ENCODE data around the gene ZNF565.

DNA sequence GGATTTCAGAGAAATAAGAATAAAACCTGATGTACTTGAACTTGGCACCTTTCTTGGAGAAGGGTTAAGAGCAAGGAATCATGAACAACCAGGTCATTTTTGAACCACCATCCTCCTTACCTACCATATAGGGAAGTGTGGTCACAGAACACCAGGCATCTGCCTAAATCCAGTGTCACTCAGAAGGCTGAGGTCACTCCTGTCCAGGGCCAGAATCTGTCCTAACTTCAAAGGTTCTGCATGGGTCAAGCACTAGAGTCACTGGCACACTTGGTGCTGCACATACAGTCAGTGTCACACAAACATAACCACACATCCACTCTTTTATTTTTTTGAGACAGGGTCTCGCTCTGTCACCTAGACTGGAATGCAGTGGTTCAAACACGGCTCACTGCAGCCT lies 1.6 kb downstream of the ZNF565 start:
- TF ChIP-seq ZBTB7A (CRISPR knock-in tag; IDR thresholded peaks at IDR 0.05) (no peak), TCF7L2 (IDR thresholded peaks at IDR 0.05; ENCODE audit: low read depth, low read length) (no peak), EP300 (IDR thresholded peaks at IDR 0.05; ENCODE audit: low read depth in 2 of 2, low read length in 2 of 2) (no peak), EP300 (CRISPR knock-in tag; IDR thresholded peaks at IDR 0.05; ENCODE audit: borderline replicate concordance) (no peak)
- TF ChIP-seq, protein P1, sequence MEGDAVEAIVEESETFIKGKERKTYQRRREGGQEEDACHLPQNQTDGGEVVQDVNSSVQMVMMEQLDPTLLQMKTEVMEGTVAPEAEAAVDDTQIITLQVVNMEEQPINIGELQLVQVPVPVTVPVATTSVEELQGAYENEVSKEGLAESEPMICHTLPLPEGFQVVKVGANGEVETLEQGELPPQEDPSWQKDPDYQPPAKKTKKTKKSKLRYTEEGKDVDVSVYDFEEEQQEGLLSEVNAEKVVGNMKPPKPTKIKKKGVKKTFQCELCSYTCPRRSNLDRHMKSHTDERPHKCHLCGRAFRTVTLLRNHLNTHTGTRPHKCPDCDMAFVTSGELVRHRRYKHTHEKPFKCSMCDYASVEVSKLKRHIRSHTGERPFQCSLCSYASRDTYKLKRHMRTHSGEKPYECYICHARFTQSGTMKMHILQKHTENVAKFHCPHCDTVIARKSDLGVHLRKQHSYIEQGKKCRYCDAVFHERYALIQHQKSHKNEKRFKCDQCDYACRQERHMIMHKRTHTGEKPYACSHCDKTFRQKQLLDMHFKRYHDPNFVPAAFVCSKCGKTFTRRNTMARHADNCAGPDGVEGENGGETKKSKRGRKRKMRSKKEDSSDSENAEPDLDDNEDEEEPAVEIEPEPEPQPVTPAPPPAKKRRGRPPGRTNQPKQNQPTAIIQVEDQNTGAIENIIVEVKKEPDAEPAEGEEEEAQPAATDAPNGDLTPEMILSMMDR (CRISPR knock-in tag; IDR thresholded peaks at IDR 0.05): no peak
- TF ChIP-seq, protein P2, sequence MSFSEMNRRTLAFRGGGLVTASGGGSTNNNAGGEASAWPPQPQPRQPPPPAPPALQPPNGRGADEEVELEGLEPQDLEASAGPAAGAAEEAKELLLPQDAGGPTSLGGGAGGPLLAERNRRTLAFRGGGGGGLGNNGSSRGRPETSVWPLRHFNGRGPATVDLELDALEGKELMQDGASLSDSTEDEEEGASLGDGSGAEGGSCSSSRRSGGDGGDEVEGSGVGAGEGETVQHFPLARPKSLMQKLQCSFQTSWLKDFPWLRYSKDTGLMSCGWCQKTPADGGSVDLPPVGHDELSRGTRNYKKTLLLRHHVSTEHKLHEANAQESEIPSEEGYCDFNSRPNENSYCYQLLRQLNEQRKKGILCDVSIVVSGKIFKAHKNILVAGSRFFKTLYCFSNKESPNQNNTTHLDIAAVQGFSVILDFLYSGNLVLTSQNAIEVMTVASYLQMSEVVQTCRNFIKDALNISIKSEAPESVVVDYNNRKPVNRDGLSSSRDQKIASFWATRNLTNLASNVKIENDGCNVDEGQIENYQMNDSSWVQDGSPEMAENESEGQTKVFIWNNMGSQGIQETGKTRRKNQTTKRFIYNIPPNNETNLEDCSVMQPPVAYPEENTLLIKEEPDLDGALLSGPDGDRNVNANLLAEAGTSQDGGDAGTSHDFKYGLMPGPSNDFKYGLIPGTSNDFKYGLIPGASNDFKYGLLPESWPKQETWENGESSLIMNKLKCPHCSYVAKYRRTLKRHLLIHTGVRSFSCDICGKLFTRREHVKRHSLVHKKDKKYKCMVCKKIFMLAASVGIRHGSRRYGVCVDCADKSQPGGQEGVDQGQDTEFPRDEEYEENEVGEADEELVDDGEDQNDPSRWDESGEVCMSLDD (CRISPR knock-in tag; IDR thresholded peaks at IDR 0.05; ENCODE audit: borderline replicate concordance): no peak

Measured in HepG2 (cell line).